Gastrocnemius medialis (tissue), 4 donors: Measurements from ENCODE around the gene CHST11. TPM values are rescaled to one million over a fixed set of nuclear protein-coding genes. Genes with fewer than 3 reads are reported as not detected.

Experiments
- ATAC-seq, 2 donors: fragments of 150-250 bp; one replicate each; pipeline ENCODE4 v1.9.1; 2016
- DNase-seq, 2 donors: peaks; one replicate each; pipeline ENCODE4 v3.0.0-alpha.2; 2019
- H3K27ac ChIP-seq, 4 donors: fragments of 200-600 bp; sonication (generic); 1 replicate in 1 of 4; 2 replicates in 3 of 4; pipeline ENCODE4 v1.5.1; 2016 to 2018; ENCODE audit warnings: mild to moderate bottlenecking in 2 of 4, moderate library complexity in 1 of 4
- H3K27me3 ChIP-seq, 3 donors: fragments of 200-600 bp; sonication (generic) in 2 of 3; 1 replicate in 1 of 3; 2 replicates in 2 of 3; pipeline versions ENCODE4 v1.5.1 to v1.6.0; 2016 to 2019; ENCODE audit warnings: mild to moderate bottlenecking in 1 of 3, moderate library complexity in 1 of 3
- H3K36me3 ChIP-seq, 2 donors: fragments of 200-600 bp; sonication (generic) in 1 of 2; one replicate each; pipeline ENCODE4 v1.5.1; 2017 to 2018
- H3K4me1 ChIP-seq, 2 donors: fragments of 200-600 bp; sonication (generic) in 1 of 2; one replicate each; pipeline ENCODE4 v1.5.1; 2016 to 2017; ENCODE audit warnings: mild to moderate bottlenecking in 2 of 2
- H3K4me3 ChIP-seq, 4 donors: fragments of 200-600 bp; sonication (generic) in 3 of 4; 1 replicate in 1 of 4; 2 replicates in 3 of 4; pipeline ENCODE4 v1.5.1; 2016 to 2019; ENCODE audit warnings: mild to moderate bottlenecking in 2 of 4
- H3K9me3 ChIP-seq, 3 donors: fragments of 200-600 bp; sonication (generic) in 2 of 3; 1 replicate in 1 of 3; 2 replicates in 2 of 3; pipeline ENCODE4 v1.5.1; 2016 to 2019
- CTCF ChIP-seq, 5 experiments: fragments of 450-650 bp in 3 of 5; fragments of 200-600 bp in 2 of 5; sonication (generic) in 2 of 5; IDR thresholded peaks in 4 of 5; conservative IDR thresholded peaks in 1 of 5; 1 replicate in 4 of 5; 2 replicates in 1 of 5; pipeline ENCODE4 v1.5.1; 2016 to 2019; ENCODE audit warnings: antibody characterized with exemption in 5 of 5, mild to moderate bottlenecking in 3 of 5, moderate library complexity in 3 of 5
- POLR2A ChIP-seq, 2 donors: fragments of 450-650 bp; IDR thresholded peaks; one replicate each; pipeline ENCODE4 v1.6.1; 2017; ENCODE audit warnings: antibody characterized with exemption in 2 of 2, mild to moderate bottlenecking in 2 of 2, moderate library complexity in 2 of 2
- in situ Hi-C, 4 donors: fragments of 200-750 bp; cut with MboI; loops; one replicate each; pipeline versions ENCODE4 v1.15.0 to v1.8.0; 2017; ENCODE audit warnings: low sequenced_read_pairs in 4 of 4
- intact Hi-C: fragments of 100-400 bp; cut with DNase I; formaldehyde crosslinking; loops from one replicate; pipeline ENCODE4 v1.15.1; 2023; ENCODE audit warnings: low total_unique reads
- total RNA-seq, 4 donors: library from RNA; depleted of rRNA; stranded (reverse); fragments of >200 nt; gene quantifications; one replicate each; pipeline versions ENCODE4 v1.1.0 to v1.2.3, GENCODE V29; 2016

Gene CHST11
- total RNA-seq, 4 donors from 2014 or later: 0.17 to 2.1 (median 1.4) TPM

DNA sequence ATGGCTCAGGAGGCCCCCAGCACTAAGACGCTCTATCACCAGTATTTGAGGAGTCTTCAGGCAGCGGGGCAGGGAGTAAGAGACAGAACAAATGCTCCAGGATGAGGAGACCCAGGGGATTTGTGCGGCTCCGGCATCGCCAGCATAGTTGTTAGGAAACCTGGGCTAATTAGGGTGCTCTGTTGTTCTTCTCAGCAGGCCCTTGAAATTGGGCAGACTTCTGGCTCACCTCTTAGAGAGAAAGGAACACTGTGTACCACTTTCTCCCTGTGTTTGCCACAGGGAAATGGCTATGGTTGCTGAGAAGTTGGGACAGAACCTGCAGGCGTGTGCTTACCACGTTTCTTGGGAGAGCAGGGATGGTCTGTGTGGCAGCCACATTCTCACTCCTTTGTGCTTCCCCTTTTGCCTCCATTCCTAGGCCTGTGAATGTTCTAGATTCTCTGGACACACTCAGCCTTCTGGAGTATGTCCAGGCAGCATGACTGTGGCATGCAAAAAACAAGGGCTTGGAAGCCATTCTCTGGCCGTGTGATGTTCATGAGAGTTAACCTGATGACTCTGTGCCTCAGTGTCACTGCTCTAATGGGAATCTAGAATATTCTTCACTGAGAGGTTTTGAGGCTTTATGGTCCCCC is 109.0 kb downstream of the CHST11 start:
- in situ Hi-C loops: no loop called here
- H3K36me3 ChIP-seq: no peaks in the 10 kb centered on the region
- DNase-seq (no peak), ATAC-seq (peak in 1 of 2 donors; percentile 19)
- intact Hi-C loops: no loop called here
- H3K27me3 ChIP-seq: no peaks in the 10 kb centered on the region
- TF ChIP-seq CTCF (IDR thresholded peaks at IDR 0.05 in 4 of 5, conservative IDR thresholded peaks at IDR 0.05 in 1 of 5) (no peak), POLR2A (IDR thresholded peaks at IDR 0.05) (no peak)
- H3K4me3 ChIP-seq: no peak overlapping the region
- no peaks in the 10 kb centered on the region for H3K9me3 ChIP-seq
- H3K4me1 ChIP-seq: no peaks in the 10 kb centered on the region
- H3K27ac ChIP-seq: no peak overlapping the region

DNA sequence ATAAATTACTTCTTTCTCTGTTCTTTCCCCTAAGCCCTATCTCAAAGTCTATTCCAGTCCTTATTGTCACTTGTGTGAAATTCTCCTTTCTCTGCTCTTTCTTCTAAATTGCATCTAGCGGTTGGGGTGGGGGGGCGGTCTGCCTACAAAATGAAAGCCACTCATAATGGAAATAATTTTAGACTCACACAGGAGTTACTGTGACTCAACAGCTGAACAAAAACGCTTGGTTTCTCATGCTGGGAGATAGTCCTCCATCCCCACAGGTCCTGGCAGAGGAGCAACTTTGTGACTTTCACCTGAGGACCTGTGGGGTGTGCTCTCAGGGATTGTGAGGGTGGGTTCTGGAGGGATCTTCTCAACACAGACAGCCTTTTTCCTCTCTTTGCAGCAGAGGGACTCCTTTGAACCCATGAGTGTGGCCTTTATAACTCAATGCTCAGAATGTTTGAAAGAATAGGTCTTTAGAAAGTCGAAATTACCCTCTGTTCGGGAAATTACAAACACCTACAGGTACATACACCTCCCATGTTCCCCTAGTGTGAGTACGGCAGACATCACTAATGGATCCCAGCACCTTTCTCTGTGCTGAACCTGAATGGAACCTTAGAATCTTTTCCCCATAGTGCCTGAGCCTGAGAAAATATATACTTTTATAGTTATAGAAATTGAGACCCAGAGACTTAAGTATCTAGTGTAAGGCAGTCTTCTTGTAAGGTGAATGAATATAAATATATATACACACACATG is 109.7 kb downstream of the CHST11 start:
- TF ChIP-seq POLR2A (IDR thresholded peaks at IDR 0.05) (no peak), CTCF (IDR thresholded peaks at IDR 0.05 in 4 of 5, conservative IDR thresholded peaks at IDR 0.05 in 1 of 5) (no peak)
- no peak for DNase-seq
- H3K4me1 ChIP-seq: no peaks in the 10 kb centered on the region
- no peak for ATAC-seq
- in situ Hi-C loops: no loop called here
- intact Hi-C loops: no loop called here
- no peak overlapping the region for H3K27ac ChIP-seq
- H3K4me3 ChIP-seq: no peak overlapping the region
- no peaks in the 10 kb centered on the region for H3K9me3 ChIP-seq
- no peaks in the 10 kb centered on the region for H3K27me3 ChIP-seq
- no peaks in the 10 kb centered on the region for H3K36me3 ChIP-seq

- no peak for ATAC-seq
- in situ Hi-C loops: no loop called here
- H3K4me1 ChIP-seq: no peaks in the 10 kb centered on the region
Measured at GRCh38 chr12:104567832-104568486, 111.2 kb downstream of the CHST11 start.

GRCh38 chr12:104568487-104568868 is 111.7 kb downstream of the CHST11 start:
- intact Hi-C loops: no loop called here

More at GRCh38 chr12:104567832-104568486, 111.2 kb downstream of the CHST11 start:
- Histone ChIP-seq H3K9me3 (no peaks in the 10 kb centered on the region), H3K4me3 (no peak overlapping the region), H3K36me3 (no peaks in the 10 kb centered on the region), H3K27ac (no peak overlapping the region), H3K27me3 (no peaks in the 10 kb centered on the region)
- intact Hi-C loops: no loop called here
- DNase-seq: no peak
- TF ChIP-seq CTCF (IDR thresholded peaks at IDR 0.05 in 4 of 5, conservative IDR thresholded peaks at IDR 0.05 in 1 of 5) (no peak), POLR2A (IDR thresholded peaks at IDR 0.05) (no peak)

More at GRCh38 chr12:104568487-104568868, 111.7 kb downstream of the CHST11 start:
- Histone ChIP-seq H3K4me3 (no peak overlapping the region), H3K27me3 (no peaks in the 10 kb centered on the region), H3K27ac (no peak overlapping the region), H3K36me3 (no peaks in the 10 kb centered on the region), H3K4me1 (no peaks in the 10 kb centered on the region), H3K9me3 (no peaks in the 10 kb centered on the region)
- TF ChIP-seq POLR2A (IDR thresholded peaks at IDR 0.05): no peak
- TF ChIP-seq CTCF (IDR thresholded peaks at IDR 0.05 in 4 of 5, conservative IDR thresholded peaks at IDR 0.05 in 1 of 5): no peak
- DNase-seq (no peak), ATAC-seq (no peak)
- in situ Hi-C loops: no loop called here
